K562 (cell line): ENCODE data around the gene IQCK. TPM values are rescaled to one million over a fixed set of nuclear protein-coding genes. Genes with fewer than 3 reads are reported as not detected.

Experiments
- CC2D1A ChIP-seq: fragments of 450-650 bp; IDR thresholded peaks from 2 replicates; pipeline ENCODE4 v1.6.1; 2017; ENCODE audit warnings: mild to moderate bottlenecking
- CGGBP1 ChIP-seq: fragments of 250-450 bp; sonication (Bioruptor Pico); IDR thresholded peaks from 2 replicates; pipeline ENCODE4 v1.9.0; 2021; ENCODE audit warnings: mild to moderate bottlenecking
- CHD4 ChIP-seq: fragments of 200-600 bp; sonication (generic); IDR thresholded peaks from 3 replicates; pipeline ENCODE4 v1.6.1; 2012; ENCODE audit warnings: low read depth, mild to moderate bottlenecking, mixed read lengths, low read length, inconsistent platforms; ENCODE audit not compliant: insufficient read depth, insufficient replicate concordance, poor library complexity, severe bottlenecking
- CLOCK ChIP-seq: fragments of 250-450 bp; sonication (Bioruptor Pico); IDR thresholded peaks from 2 replicates; pipeline ENCODE4 v1.4.0; 2020; ENCODE audit warnings: mild to moderate bottlenecking, moderate library complexity, borderline replicate concordance
- CTCF ChIP-seq, 3 experiments: IDR thresholded peaks in 2 of 3; conservative IDR thresholded peaks in 1 of 3; 2 replicates each; pipeline ENCODE4 v1.5.1; 2011 to 2012; ENCODE audit warnings: low read length in 3 of 3, mild to moderate bottlenecking in 3 of 3, control low read depth in 2 of 3, improper control_type of control experiment in 1 of 3, inconsistent platforms in 1 of 3, low read depth in 1 of 3, mixed read lengths in 1 of 3, moderate library complexity in 1 of 3; ENCODE audit not compliant: insufficient read depth in 2 of 3
- ETV5 ChIP-seq: sonication (generic); formaldehyde crosslinking; IDR thresholded peaks from 2 replicates; pipeline ENCODE4 v1.4.0; 2020; ENCODE audit warnings: low read depth, mild to moderate bottlenecking, missing genetic modification reagents
- HDAC3 ChIP-seq: fragments of 450-650 bp; IDR thresholded peaks from 2 replicates; pipeline ENCODE4 v1.6.1; 2018; ENCODE audit warnings: borderline replicate concordance, mild to moderate bottlenecking, moderate library complexity; ENCODE audit not compliant: partially characterized antibody
- KDM5B ChIP-seq: fragments of 200-600 bp; sonication (generic); IDR thresholded peaks from 2 replicates; pipeline ENCODE4 v1.6.1; 2012; ENCODE audit warnings: low read depth, mild to moderate bottlenecking, moderate library complexity, low read length, control low read depth, inconsistent platforms; ENCODE audit not compliant: insufficient replicate concordance
- MEF2A ChIP-seq: IDR thresholded peaks from 2 replicates; pipeline ENCODE4 v1.6.1; 2011; ENCODE audit warnings: low read depth, mild to moderate bottlenecking, low read length, moderate library complexity; ENCODE audit not compliant: control insufficient read depth
- OTX1 ChIP-seq: fragments of 450-650 bp; formaldehyde crosslinking; IDR thresholded peaks from 2 replicates; pipeline ENCODE4 v1.4.0; 2022; ENCODE audit warnings: mild to moderate bottlenecking
- POLR2B ChIP-seq: fragments of 450-650 bp; IDR thresholded peaks from 2 replicates; pipeline ENCODE4 v1.6.1; 2018; ENCODE audit warnings: low read depth; ENCODE audit not compliant: partially characterized antibody
- SMAD2 ChIP-seq: fragments of 150-350 bp; IDR thresholded peaks from 2 replicates; pipeline ENCODE4 v1.6.1; 2014; ENCODE audit warnings: low read depth, mild to moderate bottlenecking, low read length
- ZBED1 ChIP-seq: IDR thresholded peaks from 2 replicates; pipeline ENCODE4 v1.6.1; 2014
- ZBTB9 ChIP-seq: fragments of 450-650 bp; formaldehyde crosslinking; IDR thresholded peaks from 2 replicates; pipeline ENCODE4 v1.4.0; 2020; ENCODE audit warnings: mild to moderate bottlenecking, moderate library complexity
- ZFP91 ChIP-seq: sonication (generic); formaldehyde crosslinking; IDR thresholded peaks from 2 replicates; pipeline ENCODE4 v1.8.0; 2022; ENCODE audit warnings: mild to moderate bottlenecking, missing genetic modification reagents
- ZNF121 ChIP-seq: sonication (generic); formaldehyde crosslinking; conservative IDR thresholded peaks from 2 replicates; pipeline ENCODE4 v1.8.0; 2022; ENCODE audit warnings: missing genetic modification reagents
- ZNF696 ChIP-seq: fragments of 250-450 bp; sonication (Bioruptor Pico); conservative IDR thresholded peaks from 2 replicates; pipeline ENCODE4 v1.4.0; 2020; ENCODE audit warnings: mild to moderate bottlenecking, moderate library complexity
- polyA plus RNA-seq, 8 experiments: library from polyadenylated mRNA; depleted of rRNA in 4 of 8; stranded (reverse) in 5 of 8; unstranded in 3 of 8; fragments of >200 nt; fragmentation: Nextera tagmentation in 2 of 8; fragmentation: Illumina TruSeq in 1 of 8; extraction: Ambion mirVana in 2 of 8; extraction: Trizol in 1 of 8; gene quantifications; 2 replicates each; pipeline versions ENCODE4 v1.2.1 to v1.2.3, GENCODE V29; 2011 to 2014; ENCODE audit warnings: inconsistent platforms in 1 of 8, missing spikeins in 1 of 8
- total RNA-seq, 7 experiments: library from RNA; depleted of rRNA in 6 of 7; stranded (reverse); fragments of >200 nt in 6 of 7; fragmentation: Illumina TruSeq in 2 of 7; extraction: Trizol in 2 of 7; gene quantifications; 2 replicates each; pipeline versions ENCODE4 v1.2.1 to v1.2.3, GENCODE V29; 2011 to 2021; ENCODE audit warnings: low replicate concordance in 1 of 7

Gene IQCK
- total and polyA plus RNA-seq, 9 of the 15 experiments (the other 6 are each of a cell fraction or from before 2014, with no cell fraction given): 5.2 to 12.2 (median 7.3) TPM

GRCh38 chr16:19717741-19718623, at the start of gene IQCK, which contains the start of gene KNOP1 (continued):
- TF ChIP-seq SMAD2 (no peak), ZNF121 (no peak), CC2D1A (no peak; the same call in 1 of the 2 replicates), HDAC3 (no peak), CHD4 (no peak), CLOCK (no peak), POLR2B (peak; percentile 22), ZBTB9 (0 out of 2 replicates have a peak, but pooled peaks have one; percentile 22), ETV5 (CRISPR knock-in tag) (peak; percentile 28; the same call in 1 of the 2 replicates), CGGBP1 (CRISPR knock-in tag) (no peak), ZBED1 (no peak), KDM5B (peak; percentile 47), MEF2A (no peak), ZNF696 (CRISPR knock-in tag) (no peak), CTCF (IDR thresholded peaks at IDR 0.05 in 2 of 3, conservative IDR thresholded peaks at IDR 0.05 in 1 of 3; ENCODE audit: insufficient read depth in 2 of 3, low read depth in 1 of 3, low read length in 3 of 3) (no peak), ZFP91 (no peak), OTX1 (CRISPR knock-in tag) (no peak)
